HG02571 (cell line): Measurements from ENCODE around the gene KIF2C.
"Not testable (repeated sequence)": the region's sequence is repeated elsewhere in the genome, so short reads cannot be mapped to it uniquely, and the experiment has no call there.

ENCODE experiments used
- ATAC-seq: cut with Tn5 transposase; IDR thresholded peaks from one replicate; pipeline ENCODE4 v1.9.1; 2021; ENCODE audit warnings: mild to moderate bottlenecking, moderate library complexity; ENCODE audit not compliant: unreplicated experiment

The KIF2C gene

GRCh38 chr1:44718091-44718490 is 21.5 kb upstream of the KIF2C start:
- no peak for ATAC-seq

GRCh38 chr1:44719318-44719717 is 20.3 kb upstream of the KIF2C start:
- ATAC-seq, result no peak

GRCh38 chr1:44720281-44720680 is 19.4 kb upstream of the KIF2C start:
- no peak for ATAC-seq

GRCh38 chr1:44721485-44722361 is 17.9 kb upstream of the KIF2C start:
- ATAC-seq, result peak; percentile 61

- no peak for ATAC-seq
These were observed 16.6 kb upstream of the KIF2C start for GRCh38 chr1:44723064-44723463.

- ATAC-seq, result no peak
These were observed 15.9 kb upstream of the KIF2C start for GRCh38 chr1:44723496-44724295.

GRCh38 chr1:44724296-44724954 is 15.2 kb upstream of the KIF2C start:
- ATAC-seq, result no peak

- ATAC-seq, result no peak
These were observed 14.5 kb upstream of the KIF2C start for GRCh38 chr1:44724955-44725698.

- peak; percentile 64 for ATAC-seq
These were observed 8.7 kb upstream of the KIF2C start, which contains the start of gene RNU5D-1 for GRCh38 chr1:44730741-44731512. Gene RNU5D-1 (minus strand): TSS chr1:44731170.

GRCh38 chr1:44733365-44733764 is 6.3 kb upstream of the KIF2C start:
- no peak for ATAC-seq

GRCh38 chr1:44733784-44734183 is 5.9 kb upstream of the KIF2C start:
- no peak for ATAC-seq

GRCh38 chr1:44735992-44736391 is 3.6 kb upstream of the KIF2C start:
- ATAC-seq, result no peak

GRCh38 chr1:44738953-44739306 is 707 bp upstream of the KIF2C start:
- ATAC-seq, result not testable (repeated sequence)

- no peak for ATAC-seq
These were observed 561 bp downstream of the KIF2C start for GRCh38 chr1:44740179-44740617.

GRCh38 chr1:44743211-44743610 is 3.6 kb downstream of the KIF2C start:
- no peak for ATAC-seq

GRCh38 chr1:44747878-44748277 is 8.2 kb downstream of the KIF2C start:
- no peak for ATAC-seq

GRCh38 chr1:44757420-44757819 is 17.8 kb downstream of the KIF2C start:
- no peak for ATAC-seq

GRCh38 chr1:44759077-44759476 is 19.4 kb downstream of the KIF2C start:
- ATAC-seq, result no peak

GRCh38 chr1:44760876-44761275 is 21.2 kb downstream of the KIF2C start:
- ATAC-seq, result no peak

- ATAC-seq, result not testable (repeated sequence)
These were observed 26.8 kb downstream of the KIF2C start for GRCh38 chr1:44766421-44766820.
